ENCODE results near the gene CD58. TPM values are rescaled to one million over a fixed set of nuclear protein-coding genes. Genes with fewer than 3 reads are reported as not detected.
"Not testable (repeated sequence)": the region's sequence is repeated elsewhere in the genome, so short reads cannot be mapped to it uniquely, and the experiment has no call there.

CD58 gene
- 8.0 and 20.1 TPM in 2 replicates for total RNA-seq (2014; rRNA removed; shearing (Covaris generic))

- DNase-seq (ENCODE audit: low spot score): peak; percentile 90
These were observed at the start of gene CD58 for GRCh38 chr1:116570358-116571214. Gene CD58, minus strand, starts transcription at chr1:116571026. Its CDS starts 54 bp downstream, at chr1:116570972.

- not testable (repeated sequence) for DNase-seq (ENCODE audit: low spot score)
These were observed 49.6 kb upstream of the CD58 start for GRCh38 chr1:116620392-116620791.

GRCh38 chr1:116619106-116619505, 48.3 kb upstream of the CD58 start:
- DNase-seq (ENCODE audit: low spot score): peak; percentile 55

- DNase-seq (ENCODE audit: low spot score): not testable (repeated sequence)
These were observed 47.0 kb upstream of the CD58 start for GRCh38 chr1:116617808-116618207.

GRCh38 chr1:116613825-116614224, 43.0 kb upstream of the CD58 start:
- not testable (repeated sequence) for DNase-seq (ENCODE audit: low spot score)

- DNase-seq (ENCODE audit: low spot score): not testable (repeated sequence)
These were observed 39.1 kb upstream of the CD58 start for GRCh38 chr1:116609801-116610371.

GRCh38 chr1:116608841-116609240, 38.0 kb upstream of the CD58 start:
- not testable (repeated sequence) for DNase-seq (ENCODE audit: low spot score)

- DNase-seq (ENCODE audit: low spot score): not testable (repeated sequence)
These were observed 37.3 kb upstream of the CD58 start for GRCh38 chr1:116608151-116608550.

GRCh38 chr1:116607463-116607862, 36.6 kb upstream of the CD58 start:
- not testable (repeated sequence) for DNase-seq (ENCODE audit: low spot score)

GRCh38 chr1:116606067-116606466, 35.2 kb upstream of the CD58 start:
- not testable (repeated sequence) for DNase-seq (ENCODE audit: low spot score)

GRCh38 chr1:116605315-116605714, 34.5 kb upstream of the CD58 start:
- no peak for DNase-seq (ENCODE audit: low spot score)

GRCh38 chr1:116604408-116604807, 33.6 kb upstream of the CD58 start:
- DNase-seq (ENCODE audit: low spot score): not testable (repeated sequence)

- DNase-seq (ENCODE audit: low spot score): not testable (repeated sequence)
These were observed 32.8 kb upstream of the CD58 start for GRCh38 chr1:116603646-116604045.

GRCh38 chr1:116599369-116599768, 28.5 kb upstream of the CD58 start:
- DNase-seq (ENCODE audit: low spot score): not testable (repeated sequence)

- DNase-seq (ENCODE audit: low spot score): not testable (repeated sequence)
These were observed 27.7 kb upstream of the CD58 start for GRCh38 chr1:116598420-116599036.

GRCh38 chr1:116597388-116597787, 26.6 kb upstream of the CD58 start:
- not testable (repeated sequence) for DNase-seq (ENCODE audit: low spot score)

- not testable (repeated sequence) for DNase-seq (ENCODE audit: low spot score)
These were observed 26.0 kb upstream of the CD58 start for GRCh38 chr1:116596742-116597307.

- peak; percentile 49 for DNase-seq (ENCODE audit: low spot score)
These were observed 25.3 kb upstream of the CD58 start for GRCh38 chr1:116595946-116596741.

- DNase-seq (ENCODE audit: low spot score): not testable (repeated sequence)
These were observed 24.4 kb upstream of the CD58 start for GRCh38 chr1:116595065-116595840.

GRCh38 chr1:116593977-116594376, 23.2 kb upstream of the CD58 start:
- not testable (repeated sequence) for DNase-seq (ENCODE audit: low spot score)
